Gastrocnemius medialis (tissue), 4 donors: ENCODE results near the gene LEF1.

Source experiments
- CTCF ChIP-seq, 5 experiments: fragments of 450-650 bp in 3 of 5; fragments of 200-600 bp in 2 of 5; sonication (generic) in 2 of 5; IDR thresholded peaks in 4 of 5; conservative IDR thresholded peaks in 1 of 5; 1 replicate in 4 of 5; 2 replicates in 1 of 5; pipeline ENCODE4 v1.5.1; 2016 to 2019; ENCODE audit warnings: antibody characterized with exemption in 5 of 5, mild to moderate bottlenecking in 3 of 5, moderate library complexity in 3 of 5
- POLR2A ChIP-seq, 2 donors: fragments of 450-650 bp; IDR thresholded peaks; one replicate each; pipeline ENCODE4 v1.6.1; 2017; ENCODE audit warnings: antibody characterized with exemption in 2 of 2, mild to moderate bottlenecking in 2 of 2, moderate library complexity in 2 of 2

- TF ChIP-seq CTCF (IDR thresholded peaks at IDR 0.05 in 4 of 5, conservative IDR thresholded peaks at IDR 0.05 in 1 of 5), result no peak
- TF ChIP-seq POLR2A (IDR thresholded peaks at IDR 0.05), result no peak
These were observed 68.9 kb downstream of the LEF1 start for GRCh38 chr4:108099838-108100237.
